ENCODE data around the gene WNT9A. TPM values are rescaled to one million over a fixed set of nuclear protein-coding genes. Genes with fewer than 3 reads are reported as not detected.

The WNT9A gene
- total RNA-seq, 1 experiment from 2014 or later, result 1.5 TPM

GRCh38 chr1:227891955-227892488 is 55.7 kb downstream of the WNT9A start:
- H3K4me1 Mint-ChIP-seq, result peaks cover 9% of the 10 kb centered on the region

GRCh38 chr1:227891223-227891954 is 56.3 kb downstream of the WNT9A start:
- Mint-ChIP-seq H3K27ac (no peak overlapping the region), H3K9me3 (no peaks in the 10 kb centered on the region), H3K27me3 (ENCODE audit: low read depth) (no peaks in the 10 kb centered on the region; the same call in 1 of the 2 replicates), H3K4me1 (peaks cover 9% of the 10 kb centered on the region), H3K36me3 (no peaks in the 10 kb centered on the region), H3K4me3 (no peak overlapping the region)
- ATAC-seq (no peak), DNase-seq (ENCODE audit: low spot score) (no peak)
- TF ChIP-seq MXD4 (CRISPR knock-in tag; IDR thresholded peaks at IDR 0.05; ENCODE audit: borderline replicate concordance) (no peak), ZNF423 (CRISPR knock-in tag; IDR thresholded peaks at IDR 0.05) (no peak)
- ChIA-PET CTCF (no interaction called here), POLR2A (no interaction called here)

More at GRCh38 chr1:227891955-227892488, 55.7 kb downstream of the WNT9A start:
- no peak for ATAC-seq
- POLR2A ChIA-PET, result no interaction called here
- Mint-ChIP-seq H3K27me3 (ENCODE audit: low read depth) (no peaks in the 10 kb centered on the region; the same call in 1 of the 2 replicates), H3K4me3 (no peak overlapping the region), H3K9me3 (no peaks in the 10 kb centered on the region), H3K27ac (no peak overlapping the region), H3K36me3 (no peaks in the 10 kb centered on the region)
- TF ChIP-seq ESRRA (CRISPR knock-in tag; IDR thresholded peaks at IDR 0.05; ENCODE audit: borderline replicate concordance) (no peak), PRRX2 (CRISPR knock-in tag; IDR thresholded peaks at IDR 0.05) (no peak), E2F5 (CRISPR knock-in tag; IDR thresholded peaks at IDR 0.05) (no peak), MAX (CRISPR knock-in tag; IDR thresholded peaks at IDR 0.05) (no peak), CTCF (IDR thresholded peaks at IDR 0.05) (no peak), MYBL2 (CRISPR knock-in tag; IDR thresholded peaks at IDR 0.05) (no peak), ZBTB43 (CRISPR knock-in tag; IDR thresholded peaks at IDR 0.05) (no peak), STAT6 (CRISPR knock-in tag; conservative IDR thresholded peaks at IDR 0.05; ENCODE audit: low read depth) (no peak)
- DNase-seq (ENCODE audit: low spot score), result no peak
- CTCF ChIA-PET, result no interaction called here

GRCh38 chr1:227890451-227891222 is 57.1 kb downstream of the WNT9A start:
- no peak for DNase-seq (ENCODE audit: low spot score)

More at GRCh38 chr1:227890451-227891222, 57.1 kb downstream of the WNT9A start:
- Mint-ChIP-seq H3K9me3 (no peaks in the 10 kb centered on the region), H3K36me3 (no peaks in the 10 kb centered on the region), H3K4me3 (no peak overlapping the region), H3K4me1 (peaks cover 9% of the 10 kb centered on the region), H3K27ac (no peak overlapping the region), H3K27me3 (ENCODE audit: low read depth) (no peaks in the 10 kb centered on the region; the same call in 1 of the 2 replicates)
- no peak for ATAC-seq
- ChIA-PET POLR2A (no interaction called here), CTCF (no interaction called here)
- TF ChIP-seq ARID4B (CRISPR knock-in tag; IDR thresholded peaks at IDR 0.05; ENCODE audit: borderline replicate concordance), result no peak
- TF ChIP-seq ZNF512 (CRISPR knock-in tag; IDR thresholded peaks at IDR 0.05; ENCODE audit: borderline replicate concordance), result no peak
- TF ChIP-seq NR2C2 (CRISPR knock-in tag; IDR thresholded peaks at IDR 0.05), result no peak
- no peak for TF ChIP-seq CBFB (CRISPR knock-in tag; IDR thresholded peaks at IDR 0.05; ENCODE audit: low read depth)
- no peak for TF ChIP-seq ATF3 (CRISPR knock-in tag; conservative IDR thresholded peaks at IDR 0.05)
